Keratinocyte (primary cell): ENCODE results near the gene MRPL53. TPM values are rescaled to one million over a fixed set of nuclear protein-coding genes. Genes with fewer than 3 reads are reported as not detected.
A peak's percentile ranks its signal among the peaks of the same experiment; 100 is the strongest.

Experiments used
- DNase-seq: peaks from one replicate; pipeline ENCODE4 v3.0.0-alpha.2; 2011; ENCODE audit warnings: low read depth, missing footprints, low spot score
- FAIRE-seq: peaks from 2 replicates; lab custom pipeline; 2011; peaks lifted over from hg19 to GRCh38; lab: Jason Lieb, UNC
- H2AFZ ChIP-seq: 2 replicates; pipeline ENCODE4 v1.6.0; 2012; ENCODE audit warnings: low read length, control low read depth, inconsistent platforms; ENCODE audit not compliant: control insufficient read depth
- H3K27ac ChIP-seq: 2 replicates; pipeline ENCODE4 v1.5.1; 2011; ENCODE audit warnings: low read length; ENCODE audit not compliant: control insufficient read depth, insufficient read depth
- H3K27me3 ChIP-seq: 3 replicates; pipeline ENCODE4 v1.6.0; 2011; ENCODE audit warnings: low read length; ENCODE audit not compliant: control insufficient read depth, insufficient read depth; ENCODE audit errors: extremely low read depth
- H3K36me3 ChIP-seq, 2 experiments: 2 replicates in 1 of 2; 3 replicates in 1 of 2; pipeline ENCODE4 v1.5.1; 2011; ENCODE audit warnings: low read length in 2 of 2, mild to moderate bottlenecking in 1 of 2; ENCODE audit not compliant: control insufficient read depth in 2 of 2, insufficient read depth in 2 of 2; ENCODE audit errors: extremely low read depth in 1 of 2
- H3K4me1 ChIP-seq: 3 replicates; pipeline ENCODE4 v1.5.1; 2011; ENCODE audit warnings: low read length; ENCODE audit not compliant: control insufficient read depth, insufficient read depth; ENCODE audit errors: extremely low read depth
- H3K4me2 ChIP-seq: 3 replicates; pipeline ENCODE4 v1.6.0; 2011; ENCODE audit warnings: low read depth, low read length; ENCODE audit not compliant: control insufficient read depth, insufficient read depth; ENCODE audit errors: extremely low read depth
- H3K4me3 ChIP-seq, 3 experiments: fragments of 200-600 bp in 1 of 3; sonication (generic) in 1 of 3; 2 replicates in 2 of 3; 3 replicates in 1 of 3; pipeline ENCODE4 v1.5.1; 2011 to 2016; ENCODE audit warnings: low read length in 3 of 3, mild to moderate bottlenecking in 3 of 3, control low read depth in 2 of 3, inconsistent platforms in 1 of 3, low read depth in 1 of 3, mixed read lengths in 1 of 3, mixed run types in 1 of 3, moderate library complexity in 1 of 3; ENCODE audit not compliant: control insufficient read depth in 2 of 3, insufficient read depth in 2 of 3; ENCODE audit errors: extremely low read depth in 1 of 3
- H3K79me2 ChIP-seq: 2 replicates; pipeline ENCODE4 v1.6.0; 2012; ENCODE audit warnings: low read length; ENCODE audit not compliant: control insufficient read depth, insufficient read depth
- H3K9ac ChIP-seq: 3 replicates; pipeline ENCODE4 v1.6.0; 2011; ENCODE audit warnings: low read length; ENCODE audit not compliant: control insufficient read depth, insufficient read depth; ENCODE audit errors: extremely low read depth
- H3K9me1 ChIP-seq: 3 replicates; pipeline ENCODE4 v1.6.0; 2011; ENCODE audit warnings: low read length; ENCODE audit not compliant: control insufficient read depth, insufficient read depth; ENCODE audit errors: extremely low read depth
- H3K9me3 ChIP-seq: 2 replicates; pipeline ENCODE4 v1.5.1; 2012; ENCODE audit warnings: low read depth, low read length; ENCODE audit not compliant: control insufficient read depth
- H4K20me1 ChIP-seq: 3 replicates; pipeline ENCODE4 v1.6.0; 2011; ENCODE audit warnings: low read length; ENCODE audit not compliant: control insufficient read depth, insufficient read depth; ENCODE audit errors: extremely low read depth
- CTCF ChIP-seq, 3 experiments: IDR thresholded peaks in 1 of 3; conservative IDR thresholded peaks in 1 of 3; optimal IDR thresholded peaks in 1 of 3; 2 replicates in 2 of 3; 3 replicates in 1 of 3; pipeline versions ENCODE3 to v1.5.1; 2011; ENCODE audit warnings: low read length in 3 of 3, mild to moderate bottlenecking in 3 of 3, moderate library complexity in 2 of 3, control low read depth in 1 of 3, inconsistent platforms in 1 of 3; ENCODE audit not compliant: insufficient read depth in 2 of 3; ENCODE audit errors: extremely low read depth in 1 of 3
- EZH2 ChIP-seq: IDR thresholded peaks from one replicate; pipeline ENCODE4 v1.6.1; 2012; ENCODE audit warnings: inconsistent platforms, mild to moderate bottlenecking, low read length, moderate library complexity
- dilution Hi-C: fragments of 300-500 bp; cut with MboI; formaldehyde crosslinking; loops from one replicate; pipeline ENCODE4 v1.7.0; 2020; ENCODE audit warnings: low sequenced_read_pairs; ENCODE audit not compliant: extremely low pct_ligation_motif_present
- polyA plus RNA-seq, 5 experiments: library from polyadenylated mRNA; depleted of rRNA in 3 of 5; stranded (reverse) in 3 of 5; stranded (forward) in 1 of 5; unstranded in 1 of 5; fragments of >200 nt; gene quantifications; 1 replicate in 1 of 5; 2 replicates in 3 of 5; 3 replicates in 1 of 5; pipeline versions ENCODE4 v1.2.1 to v1.2.3, GENCODE V29; 2011 to 2012; ENCODE audit warnings: missing spikeins in 2 of 5, low read depth in 1 of 5, low replicate concordance in 1 of 5

Gene MRPL53
- polyA plus RNA-seq, 1 donor (not counting 4 experiments of a cell fraction or from before 2014, with no cell fraction given), result 31.0 TPM

GRCh38 chr2:74496997-74497776 is 24.7 kb upstream of the MRPL53 start:
- H3K4me1 ChIP-seq, result peaks cover 18% of the 10 kb centered on the region
- peak overlapping the region; percentile 69 for H3K4me2 ChIP-seq
- DNase-seq (no peak), FAIRE-seq (no peak)
- no peaks in the 10 kb centered on the region for H3K9me3 ChIP-seq
- H2AFZ ChIP-seq, result no peak overlapping the region
- no peaks in the 10 kb centered on the region for H4K20me1 ChIP-seq
- no peak for TF ChIP-seq EZH2
- peaks cover 12 to 15% of the 10 kb centered on the region in 2 experiments for H3K36me3 ChIP-seq
- H3K4me3 ChIP-seq, result no peak overlapping the region
- no peaks in the 10 kb centered on the region for H3K79me2 ChIP-seq
- H3K27me3 ChIP-seq, result peaks cover 38% of the 10 kb centered on the region
- H3K27ac ChIP-seq, result no peak overlapping the region
- no peak overlapping the region for H3K9ac ChIP-seq
- H3K9me1 ChIP-seq, result no peaks in the 10 kb centered on the region
- dilution Hi-C loops, result no loop called here

- Histone ChIP-seq H3K4me3 (no peak overlapping the region), H3K9ac (no peak overlapping the region), H3K4me2 (no peak overlapping the region), H2AFZ (no peak overlapping the region), H3K27ac (no peak overlapping the region), H4K20me1 (no peaks in the 10 kb centered on the region), H3K36me3 (peaks cover 28 to 33% of the 10 kb centered on the region in 2 experiments), H3K9me3 (no peaks in the 10 kb centered on the region), H3K27me3 (peaks cover 29% of the 10 kb centered on the region), H3K79me2 (no peaks in the 10 kb centered on the region), H3K9me1 (no peaks in the 10 kb centered on the region), H3K4me1 (peaks cover 18% of the 10 kb centered on the region)
- TF ChIP-seq CTCF (optimal IDR thresholded peaks at IDR 0.05 in 1 of 3, IDR thresholded peaks at IDR 0.05 in 1 of 3, conservative IDR thresholded peaks at IDR 0.05 in 1 of 3; ENCODE audit: extremely low read depth in 1 of 3, insufficient read depth in 2 of 3, low read length in 3 of 3) (no peak), EZH2 (no peak)
- FAIRE-seq (no peak), DNase-seq (no peak)
- dilution Hi-C loops, result no loop called here
Measured at GRCh38 chr2:74495440-74495839, 23.0 kb upstream of the MRPL53 start.
